GM19035 (cell line): ENCODE data around the gene RAB5A.
"Not testable (repeated sequence)": the region's sequence is repeated elsewhere in the genome, so short reads cannot be mapped to it uniquely, and the experiment has no call there.

ENCODE experiments used
- ATAC-seq: cut with Tn5 transposase; IDR thresholded peaks from one replicate; pipeline ENCODE4 v1.9.1; 2021; ENCODE audit not compliant: unreplicated experiment

The RAB5A gene

DNA sequence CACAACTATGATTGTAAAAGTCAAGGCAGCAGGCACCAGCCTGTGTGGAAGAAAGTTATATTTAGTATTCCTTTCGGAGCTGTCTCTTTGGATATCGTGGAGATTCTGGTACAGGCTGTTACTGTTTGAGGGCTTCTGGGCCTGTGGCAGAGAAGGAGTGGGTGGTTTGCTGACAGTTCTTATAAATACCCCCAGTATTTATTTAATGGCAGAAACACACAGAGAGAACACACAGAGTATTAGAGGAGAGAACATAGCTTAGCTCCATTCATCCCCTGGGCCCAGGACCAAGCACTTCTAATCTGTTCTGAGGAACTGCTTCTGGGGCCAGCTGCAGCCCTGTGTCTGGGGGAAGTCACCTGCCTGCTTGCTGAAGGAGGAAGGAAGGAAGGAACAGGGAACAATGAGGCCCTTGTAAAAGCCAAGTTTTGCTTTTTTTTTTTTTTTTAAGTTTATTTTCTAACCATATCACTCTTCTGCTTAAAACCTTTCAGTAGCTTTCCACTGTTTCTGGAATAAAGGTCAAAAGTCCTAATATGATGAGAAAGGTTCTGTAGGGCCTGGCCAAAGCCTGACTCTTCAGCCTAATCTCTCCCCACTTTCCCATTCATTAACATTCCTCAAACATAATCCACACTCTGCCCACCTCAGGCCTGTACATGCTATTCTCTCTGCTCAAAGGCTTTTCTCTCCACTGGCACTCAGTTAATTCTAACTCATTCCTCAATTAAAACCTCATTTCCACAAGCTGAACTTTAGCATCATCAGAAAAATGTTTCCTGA, 76.9 kb downstream of the RAB5A start:
- no peak for ATAC-seq

DNA sequence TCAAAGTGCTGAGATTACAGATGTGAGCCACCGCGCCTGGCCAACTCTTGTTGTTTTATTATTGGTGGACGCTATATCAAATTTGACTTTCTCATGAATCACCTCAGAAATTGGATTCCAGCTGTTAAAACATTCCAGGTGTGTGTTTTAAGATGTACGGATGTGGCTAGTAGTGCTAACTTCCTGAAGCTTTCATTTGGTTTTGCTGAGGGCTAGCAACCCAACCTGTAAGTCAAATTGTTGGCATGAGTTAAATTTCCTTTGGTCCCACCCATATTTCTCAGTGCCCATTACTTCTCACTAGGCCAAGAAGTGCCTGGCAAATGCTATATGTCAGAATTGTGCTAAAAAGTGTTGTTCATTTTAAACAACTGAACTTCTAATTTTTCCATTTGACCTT, 80.2 kb downstream of the RAB5A start:
- no peak for ATAC-seq

DNA sequence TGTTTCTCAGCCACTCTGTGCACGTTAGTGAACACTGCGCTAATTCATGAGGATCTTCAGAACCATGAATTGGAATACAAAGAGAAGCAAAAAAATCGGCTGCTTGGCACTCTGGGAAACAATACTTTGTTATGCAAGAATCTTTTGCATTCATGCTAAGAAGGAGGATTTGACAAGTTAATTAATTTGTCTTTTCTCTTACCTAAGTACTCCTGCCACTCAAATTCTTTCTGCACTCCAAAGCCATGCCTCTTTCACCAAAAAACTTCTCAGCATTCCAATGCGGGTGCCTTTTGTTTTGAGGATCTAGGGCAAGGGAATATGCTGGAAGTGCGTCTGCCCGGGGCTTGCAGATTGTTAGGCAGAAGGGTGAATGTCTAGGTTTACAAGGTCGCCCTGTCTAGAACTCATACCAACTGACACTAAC, 82.0 kb downstream of the RAB5A start:
- ATAC-seq = no peak

DNA sequence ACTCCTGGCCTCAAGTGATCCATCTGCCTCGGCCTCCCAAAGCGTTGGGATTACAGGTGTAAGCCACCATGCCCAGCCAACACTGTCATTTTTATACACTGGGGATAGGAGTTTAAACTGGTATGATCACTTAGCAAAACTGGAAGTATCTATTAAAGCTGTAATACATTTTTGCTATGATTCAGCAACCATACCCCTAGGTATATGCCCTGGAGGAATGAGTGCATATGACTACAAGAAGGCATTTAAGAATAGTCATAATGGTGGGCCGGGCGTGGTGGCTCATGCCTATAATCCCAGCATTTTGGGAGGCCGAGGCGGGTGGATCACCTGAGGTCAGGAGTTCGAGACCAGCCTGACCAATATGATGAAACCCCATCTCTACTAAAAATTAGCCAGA, 85.0 kb downstream of the RAB5A start:
- not testable (repeated sequence) for ATAC-seq
